ENCODE data around the gene PAQR7. TPM values are rescaled to one million over a fixed set of nuclear protein-coding genes. Genes with fewer than 3 reads are reported as not detected.
A peak's percentile ranks its signal among the peaks of the same experiment; 100 is the strongest.

The PAQR7 gene
- total and polyA plus RNA-seq, 2 experiments from 2014 or later = 4.0 to 5.2 TPM

DNA sequence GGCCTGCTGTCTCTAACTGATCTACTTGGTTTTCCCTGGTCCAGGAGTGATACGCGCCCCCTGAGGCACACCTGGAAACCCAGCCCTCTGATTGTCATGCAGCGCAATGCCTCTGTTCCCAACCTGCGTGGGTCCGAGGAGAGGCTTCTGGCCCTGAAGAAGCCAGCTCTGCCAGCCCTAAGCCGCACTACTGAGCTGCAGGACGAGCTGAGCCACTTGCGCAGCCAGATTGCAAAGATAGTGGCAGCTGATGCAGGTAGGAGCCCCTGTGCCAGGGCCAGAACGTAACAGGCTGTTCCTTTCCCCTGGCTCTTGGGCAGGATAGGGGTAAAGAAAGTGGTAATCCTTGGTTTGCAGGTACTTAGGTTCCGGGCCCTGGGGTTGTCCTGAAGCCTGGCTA lies 48.9 kb downstream of the PAQR7 start:
- ATAC-seq = peak; percentile 31; the same call in 2 of the 3 replicates
- Mint-ChIP-seq H3K4me3 (no peak overlapping the region), H3K27me3 (ENCODE audit: insufficient read depth, low read depth, poor library complexity) (peaks cover 3% of the 10 kb centered on the region), H3K4me1 (peaks cover 3% of the 10 kb centered on the region), H3K36me3 (ENCODE audit: low read depth) (peaks cover 40% of the 10 kb centered on the region), H3K9me3 (no peaks in the 10 kb centered on the region), H3K27ac (no peak overlapping the region)
- Histone ChIP-seq H3F3A (replicated peaks; ENCODE audit: low read depth) (0 out of 2 replicates have a peak, but pooled peaks cover 4% of the 10 kb centered on the region), H3K4me2 (no peak overlapping the region), H2AFZ (no peak overlapping the region), H3K4me3 (no peak overlapping the region), H3K27me3 (ENCODE audit: insufficient read depth) (peaks cover 7% of the 10 kb centered on the region), H3K27ac (ENCODE audit: low read depth) (no peak overlapping the region), H3K79me2 (replicated peaks; ENCODE audit: insufficient read depth) (no peaks in the 10 kb centered on the region), H3K4me1 (ENCODE audit: insufficient read depth) (no peaks in the 10 kb centered on the region), H4K20me1 (replicated peaks; ENCODE audit: insufficient read depth) (peaks cover 10% of the 10 kb centered on the region; the same call in 1 of the 2 replicates), H3K9me2 (ENCODE audit: insufficient read depth) (no peaks in the 10 kb centered on the region), H3K36me3 (ENCODE audit: insufficient read depth) (peaks cover 36% of the 10 kb centered on the region)
- TF ChIP-seq, protein P1, sequence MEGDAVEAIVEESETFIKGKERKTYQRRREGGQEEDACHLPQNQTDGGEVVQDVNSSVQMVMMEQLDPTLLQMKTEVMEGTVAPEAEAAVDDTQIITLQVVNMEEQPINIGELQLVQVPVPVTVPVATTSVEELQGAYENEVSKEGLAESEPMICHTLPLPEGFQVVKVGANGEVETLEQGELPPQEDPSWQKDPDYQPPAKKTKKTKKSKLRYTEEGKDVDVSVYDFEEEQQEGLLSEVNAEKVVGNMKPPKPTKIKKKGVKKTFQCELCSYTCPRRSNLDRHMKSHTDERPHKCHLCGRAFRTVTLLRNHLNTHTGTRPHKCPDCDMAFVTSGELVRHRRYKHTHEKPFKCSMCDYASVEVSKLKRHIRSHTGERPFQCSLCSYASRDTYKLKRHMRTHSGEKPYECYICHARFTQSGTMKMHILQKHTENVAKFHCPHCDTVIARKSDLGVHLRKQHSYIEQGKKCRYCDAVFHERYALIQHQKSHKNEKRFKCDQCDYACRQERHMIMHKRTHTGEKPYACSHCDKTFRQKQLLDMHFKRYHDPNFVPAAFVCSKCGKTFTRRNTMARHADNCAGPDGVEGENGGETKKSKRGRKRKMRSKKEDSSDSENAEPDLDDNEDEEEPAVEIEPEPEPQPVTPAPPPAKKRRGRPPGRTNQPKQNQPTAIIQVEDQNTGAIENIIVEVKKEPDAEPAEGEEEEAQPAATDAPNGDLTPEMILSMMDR (conservative IDR thresholded peaks at IDR 0.05; ENCODE audit: low read depth in 2 of 2) = no peak
- TF ChIP-seq ZNF114 (CRISPR knock-in tag; IDR thresholded peaks at IDR 0.05) = no peak
- TF ChIP-seq ZNF331 (CRISPR knock-in tag; IDR thresholded peaks at IDR 0.05; ENCODE audit: low read depth) = no peak
- TF ChIP-seq EZH2 (IDR thresholded peaks at IDR 0.05; ENCODE audit: low read depth, unreplicated experiment) = no peak
- TF ChIP-seq CREB1 (CRISPR knock-in tag; IDR thresholded peaks at IDR 0.05; ENCODE audit: low read depth) = no peak
- TF ChIP-seq STAT1 (IDR thresholded peaks at IDR 0.05; ENCODE audit: unreplicated experiment) = no peak
- TF ChIP-seq, protein P2, sequence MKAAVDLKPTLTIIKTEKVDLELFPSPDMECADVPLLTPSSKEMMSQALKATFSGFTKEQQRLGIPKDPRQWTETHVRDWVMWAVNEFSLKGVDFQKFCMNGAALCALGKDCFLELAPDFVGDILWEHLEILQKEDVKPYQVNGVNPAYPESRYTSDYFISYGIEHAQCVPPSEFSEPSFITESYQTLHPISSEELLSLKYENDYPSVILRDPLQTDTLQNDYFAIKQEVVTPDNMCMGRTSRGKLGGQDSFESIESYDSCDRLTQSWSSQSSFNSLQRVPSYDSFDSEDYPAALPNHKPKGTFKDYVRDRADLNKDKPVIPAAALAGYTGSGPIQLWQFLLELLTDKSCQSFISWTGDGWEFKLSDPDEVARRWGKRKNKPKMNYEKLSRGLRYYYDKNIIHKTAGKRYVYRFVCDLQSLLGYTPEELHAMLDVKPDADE (IDR thresholded peaks at IDR 0.05) = no peak
- no peak for TF ChIP-seq JUNB (IDR thresholded peaks at IDR 0.05; ENCODE audit: unreplicated experiment)
- TF ChIP-seq, protein P3, sequence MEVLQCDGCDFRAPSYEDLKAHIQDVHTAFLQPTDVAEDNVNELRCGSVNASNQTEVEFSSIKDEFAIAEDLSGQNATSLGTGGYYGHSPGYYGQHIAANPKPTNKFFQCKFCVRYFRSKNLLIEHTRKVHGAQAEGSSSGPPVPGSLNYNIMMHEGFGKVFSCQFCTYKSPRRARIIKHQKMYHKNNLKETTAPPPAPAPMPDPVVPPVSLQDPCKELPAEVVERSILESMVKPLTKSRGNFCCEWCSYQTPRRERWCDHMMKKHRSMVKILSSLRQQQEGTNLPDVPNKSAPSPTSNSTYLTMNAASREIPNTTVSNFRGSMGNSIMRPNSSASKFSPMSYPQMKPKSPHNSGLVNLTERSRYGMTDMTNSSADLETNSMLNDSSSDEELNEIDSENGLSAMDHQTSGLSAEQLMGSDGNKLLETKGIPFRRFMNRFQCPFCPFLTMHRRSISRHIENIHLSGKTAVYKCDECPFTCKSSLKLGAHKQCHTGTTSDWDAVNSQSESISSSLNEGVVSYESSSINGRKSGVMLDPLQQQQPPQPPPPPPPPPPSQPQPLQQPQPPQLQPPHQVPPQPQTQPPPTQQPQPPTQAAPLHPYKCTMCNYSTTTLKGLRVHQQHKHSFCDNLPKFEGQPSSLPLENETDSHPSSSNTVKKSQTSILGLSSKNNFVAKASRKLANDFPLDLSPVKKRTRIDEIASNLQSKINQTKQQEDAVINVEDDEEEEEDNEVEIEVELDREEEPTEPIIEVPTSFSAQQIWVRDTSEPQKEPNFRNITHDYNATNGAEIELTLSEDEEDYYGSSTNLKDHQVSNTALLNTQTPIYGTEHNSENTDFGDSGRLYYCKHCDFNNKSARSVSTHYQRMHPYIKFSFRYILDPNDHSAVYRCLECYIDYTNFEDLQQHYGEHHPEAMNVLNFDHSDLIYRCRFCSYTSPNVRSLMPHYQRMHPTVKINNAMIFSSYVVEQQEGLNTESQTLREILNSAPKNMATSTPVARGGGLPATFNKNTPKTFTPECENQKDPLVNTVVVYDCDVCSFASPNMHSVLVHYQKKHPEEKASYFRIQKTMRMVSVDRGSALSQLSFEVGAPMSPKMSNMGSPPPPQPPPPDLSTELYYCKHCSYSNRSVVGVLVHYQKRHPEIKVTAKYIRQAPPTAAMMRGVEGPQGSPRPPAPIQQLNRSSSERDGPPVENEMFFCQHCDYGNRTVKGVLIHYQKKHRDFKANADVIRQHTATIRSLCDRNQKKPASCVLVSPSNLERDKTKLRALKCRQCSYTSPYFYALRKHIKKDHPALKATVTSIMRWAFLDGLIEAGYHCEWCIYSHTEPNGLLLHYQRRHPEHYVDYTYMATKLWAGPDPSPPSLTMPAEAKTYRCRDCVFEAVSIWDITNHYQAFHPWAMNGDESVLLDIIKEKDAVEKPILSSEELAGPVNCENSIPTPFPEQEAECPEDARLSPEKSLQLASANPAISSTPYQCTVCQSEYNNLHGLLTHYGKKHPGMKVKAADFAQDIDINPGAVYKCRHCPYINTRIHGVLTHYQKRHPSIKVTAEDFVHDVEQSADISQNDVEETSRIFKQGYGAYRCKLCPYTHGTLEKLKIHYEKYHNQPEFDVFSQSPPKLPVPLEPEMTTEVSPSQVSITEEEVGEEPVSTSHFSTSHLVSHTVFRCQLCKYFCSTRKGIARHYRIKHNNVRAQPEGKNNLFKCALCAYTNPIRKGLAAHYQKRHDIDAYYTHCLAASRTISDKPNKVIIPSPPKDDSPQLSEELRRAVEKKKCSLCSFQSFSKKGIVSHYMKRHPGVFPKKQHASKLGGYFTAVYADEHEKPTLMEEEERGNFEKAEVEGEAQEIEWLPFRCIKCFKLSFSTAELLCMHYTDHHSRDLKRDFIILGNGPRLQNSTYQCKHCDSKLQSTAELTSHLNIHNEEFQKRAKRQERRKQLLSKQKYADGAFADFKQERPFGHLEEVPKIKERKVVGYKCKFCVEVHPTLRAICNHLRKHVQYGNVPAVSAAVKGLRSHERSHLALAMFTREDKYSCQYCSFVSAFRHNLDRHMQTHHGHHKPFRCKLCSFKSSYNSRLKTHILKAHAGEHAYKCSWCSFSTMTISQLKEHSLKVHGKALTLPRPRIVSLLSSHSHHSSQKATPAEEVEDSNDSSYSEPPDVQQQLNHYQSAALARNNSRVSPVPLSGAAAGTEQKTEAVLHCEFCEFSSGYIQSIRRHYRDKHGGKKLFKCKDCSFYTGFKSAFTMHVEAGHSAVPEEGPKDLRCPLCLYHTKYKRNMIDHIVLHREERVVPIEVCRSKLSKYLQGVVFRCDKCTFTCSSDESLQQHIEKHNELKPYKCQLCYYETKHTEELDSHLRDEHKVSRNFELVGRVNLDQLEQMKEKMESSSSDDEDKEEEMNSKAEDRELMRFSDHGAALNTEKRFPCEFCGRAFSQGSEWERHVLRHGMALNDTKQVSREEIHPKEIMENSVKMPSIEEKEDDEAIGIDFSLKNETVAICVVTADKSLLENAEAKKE (CRISPR knock-in tag; IDR thresholded peaks at IDR 0.05) = no peak
- TF ChIP-seq POLR2AphosphoS5 (IDR thresholded peaks at IDR 0.05; ENCODE audit: low read depth) = no peak
- no peak for TF ChIP-seq NANOG (IDR thresholded peaks at IDR 0.05; ENCODE audit: borderline replicate concordance)
- TF ChIP-seq, protein P4, sequence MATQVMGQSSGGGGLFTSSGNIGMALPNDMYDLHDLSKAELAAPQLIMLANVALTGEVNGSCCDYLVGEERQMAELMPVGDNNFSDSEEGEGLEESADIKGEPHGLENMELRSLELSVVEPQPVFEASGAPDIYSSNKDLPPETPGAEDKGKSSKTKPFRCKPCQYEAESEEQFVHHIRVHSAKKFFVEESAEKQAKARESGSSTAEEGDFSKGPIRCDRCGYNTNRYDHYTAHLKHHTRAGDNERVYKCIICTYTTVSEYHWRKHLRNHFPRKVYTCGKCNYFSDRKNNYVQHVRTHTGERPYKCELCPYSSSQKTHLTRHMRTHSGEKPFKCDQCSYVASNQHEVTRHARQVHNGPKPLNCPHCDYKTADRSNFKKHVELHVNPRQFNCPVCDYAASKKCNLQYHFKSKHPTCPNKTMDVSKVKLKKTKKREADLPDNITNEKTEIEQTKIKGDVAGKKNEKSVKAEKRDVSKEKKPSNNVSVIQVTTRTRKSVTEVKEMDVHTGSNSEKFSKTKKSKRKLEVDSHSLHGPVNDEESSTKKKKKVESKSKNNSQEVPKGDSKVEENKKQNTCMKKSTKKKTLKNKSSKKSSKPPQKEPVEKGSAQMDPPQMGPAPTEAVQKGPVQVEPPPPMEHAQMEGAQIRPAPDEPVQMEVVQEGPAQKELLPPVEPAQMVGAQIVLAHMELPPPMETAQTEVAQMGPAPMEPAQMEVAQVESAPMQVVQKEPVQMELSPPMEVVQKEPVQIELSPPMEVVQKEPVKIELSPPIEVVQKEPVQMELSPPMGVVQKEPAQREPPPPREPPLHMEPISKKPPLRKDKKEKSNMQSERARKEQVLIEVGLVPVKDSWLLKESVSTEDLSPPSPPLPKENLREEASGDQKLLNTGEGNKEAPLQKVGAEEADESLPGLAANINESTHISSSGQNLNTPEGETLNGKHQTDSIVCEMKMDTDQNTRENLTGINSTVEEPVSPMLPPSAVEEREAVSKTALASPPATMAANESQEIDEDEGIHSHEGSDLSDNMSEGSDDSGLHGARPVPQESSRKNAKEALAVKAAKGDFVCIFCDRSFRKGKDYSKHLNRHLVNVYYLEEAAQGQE (IDR thresholded peaks at IDR 0.05; ENCODE audit: unreplicated experiment) = no peak
- no peak for TF ChIP-seq EZH2phosphoT487 (IDR thresholded peaks at IDR 0.05; ENCODE audit: unreplicated experiment)
- DNase-seq (ENCODE audit: low spot score) = no peak

Measured in GM23338 (cell line).